ENCODE data around the gene MASP1. TPM values are rescaled to one million over a fixed set of nuclear protein-coding genes. Genes with fewer than 3 reads are reported as not detected.

MASP1 gene
- total RNA-seq, 2 donors from 2014 or later = 13.9 to 21.1 TPM

- DNase-seq (ENCODE audit: low spot score) = no peak
- intact Hi-C loops (cut with DNase I) = loop anchor here in 1 of 2 donors (5.0 kb wide), 1 partner anchor 1047 kb away; no protein-coding TSS in a partner anchor
Measured at GRCh38 chr3:187274315-187274976, 17.1 kb downstream of the MASP1 start.

DNA sequence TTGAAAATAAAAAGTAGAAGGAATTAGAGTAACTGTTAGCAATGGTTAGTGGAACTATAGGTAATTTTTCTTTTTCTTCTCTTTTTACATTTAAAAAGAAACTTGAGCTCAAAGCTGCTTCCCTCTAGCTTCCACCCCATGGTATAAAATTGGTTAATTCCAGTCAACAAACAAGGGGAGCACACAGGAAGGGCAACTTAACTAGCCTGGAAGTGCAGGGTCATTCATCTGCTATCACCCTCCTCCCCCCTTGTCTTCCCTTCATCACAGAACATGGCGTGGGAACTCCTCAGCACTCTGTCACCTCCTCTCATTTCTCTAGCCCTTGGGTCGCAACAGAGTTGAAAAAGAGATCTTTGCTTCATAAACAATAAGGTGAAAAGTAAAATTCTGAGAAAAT, 20.0 kb downstream of the MASP1 start:
- no peak for DNase-seq (ENCODE audit: low spot score)
- intact Hi-C loops (cut with DNase I) = loop anchor here (2.0 to 5.0 kb wide), 2 partner anchors 63 to 1044 kb away; no protein-coding TSS in a partner anchor

GRCh38 chr3:187269486-187269885, 22.1 kb downstream of the MASP1 start:
- DNase-seq (ENCODE audit: low spot score) = no peak
- intact Hi-C loops (cut with DNase I) = loop anchor here in 1 of 2 donors (10.0 kb wide), 1 partner anchor 985 kb away; no protein-coding TSS in a partner anchor

DNA sequence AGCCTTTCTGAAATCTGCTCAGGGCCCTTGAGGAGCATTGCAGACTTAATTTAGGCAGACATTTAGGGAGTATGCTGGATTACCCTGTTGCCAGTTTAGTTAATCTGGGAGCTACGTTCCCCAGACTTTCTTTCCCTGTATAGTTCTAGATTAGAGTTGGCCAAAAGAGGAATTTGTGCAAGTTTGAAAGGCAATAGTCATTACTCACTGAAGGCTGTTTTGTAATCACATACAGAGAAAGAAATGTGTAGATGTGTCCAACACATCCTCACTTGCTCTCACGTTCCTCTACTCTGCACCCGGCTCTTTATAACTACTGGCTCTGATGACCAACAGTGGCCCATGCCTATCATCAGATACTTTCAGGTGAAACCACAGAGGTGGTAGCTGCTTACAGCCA, 24.2 kb downstream of the MASP1 start:
- intact Hi-C loops (cut with DNase I) = loop anchor here in 1 of 2 donors (10.0 kb wide), 1 partner anchor 983 kb away; no protein-coding TSS in a partner anchor

GRCh38 chr3:187266691-187267090, 24.8 kb downstream of the MASP1 start:
- DNase-seq (ENCODE audit: low spot score) = no peak
- intact Hi-C loops (cut with DNase I) = loop anchor here in 1 of 2 donors (10.0 kb wide), 1 partner anchor 982 kb away; no protein-coding TSS in a partner anchor

More for the DNA sequence above, 24.2 kb downstream of the MASP1 start:
- no peak for DNase-seq (ENCODE audit: low spot score)

DNA sequence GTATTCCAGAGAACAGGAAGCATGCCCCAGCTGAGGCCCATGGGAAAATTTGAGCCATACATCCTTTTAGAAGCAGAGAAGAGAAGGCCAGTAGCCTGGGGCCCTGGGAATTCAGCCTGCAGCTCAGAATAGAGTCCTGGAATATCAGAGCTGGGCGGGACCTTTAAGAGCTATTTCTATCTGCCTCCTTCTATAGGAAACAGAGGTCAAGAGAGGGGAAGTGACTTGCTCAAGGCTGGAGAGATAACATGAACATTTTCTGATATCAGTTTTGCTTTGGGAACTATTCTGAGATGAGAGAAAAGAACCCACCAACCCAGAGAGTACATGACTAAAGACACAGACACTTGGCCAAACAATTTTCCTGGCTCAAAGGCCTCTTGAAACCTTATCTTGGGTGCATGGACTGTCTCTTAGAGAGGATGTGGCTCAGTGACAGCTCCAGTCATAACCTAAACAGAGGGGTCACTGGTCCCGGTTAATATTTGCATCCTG, 26.0 kb downstream of the MASP1 start:
- intact Hi-C loops (cut with DNase I) = loop anchor here in 1 of 2 donors (10.0 kb wide), 1 partner anchor 981 kb away; no protein-coding TSS in a partner anchor
- DNase-seq (ENCODE audit: low spot score) = no peak

DNA sequence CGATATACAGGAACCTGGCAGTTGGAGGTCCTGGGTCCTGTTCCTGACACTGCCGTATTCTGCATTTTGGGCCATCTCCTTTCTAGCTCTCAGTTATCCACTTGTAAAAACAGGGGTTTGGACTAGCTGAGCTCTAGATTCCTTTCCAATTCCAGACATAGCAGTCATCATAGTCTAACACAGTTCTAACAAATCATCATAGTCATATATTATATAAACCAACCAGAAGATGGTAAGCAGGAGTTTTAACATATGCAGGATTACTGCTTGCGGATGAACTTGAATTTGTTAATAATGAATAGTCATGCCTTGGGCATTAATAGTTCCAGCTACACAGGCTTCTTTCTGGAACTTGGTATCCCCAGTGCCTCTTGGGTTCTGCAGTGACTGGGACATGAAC, 26.6 kb downstream of the MASP1 start:
- no peak for DNase-seq (ENCODE audit: low spot score)
- intact Hi-C loops (cut with DNase I) = loop anchor here in 1 of 2 donors (10.0 kb wide), 1 partner anchor 980 kb away; no protein-coding TSS in a partner anchor

- no peak for DNase-seq (ENCODE audit: low spot score)
- intact Hi-C loops (cut with DNase I) = loop anchor here in 1 of 2 donors (10.0 kb wide), 1 partner anchor 979 kb away; no protein-coding TSS in a partner anchor
Measured at GRCh38 chr3:187264021-187264420, 27.5 kb downstream of the MASP1 start.

GRCh38 chr3:187263270-187263669, 28.3 kb downstream of the MASP1 start:
- intact Hi-C loops (cut with DNase I) = loop anchor here in 1 of 2 donors (10.0 kb wide), 1 partner anchor 978 kb away; no protein-coding TSS in a partner anchor
- no peak for DNase-seq (ENCODE audit: low spot score)

- no peak for DNase-seq (ENCODE audit: low spot score)
- intact Hi-C loops (cut with DNase I) = loop anchor here in 1 of 2 donors (10.0 kb wide), 1 partner anchor 978 kb away; no protein-coding TSS in a partner anchor
Measured at GRCh38 chr3:187262360-187262759, 29.2 kb downstream of the MASP1 start.

- DNase-seq (ENCODE audit: low spot score) = no peak
- intact Hi-C loops (cut with DNase I) = loop anchor here in 1 of 2 donors (10.0 kb wide), 1 partner anchor 977 kb away; no protein-coding TSS in a partner anchor
Measured at GRCh38 chr3:187261541-187261969, 30.0 kb downstream of the MASP1 start.

- no peak for DNase-seq (ENCODE audit: low spot score)
- intact Hi-C loops (cut with DNase I) = no loop called here
Measured at GRCh38 chr3:187259171-187259570, 32.4 kb downstream of the MASP1 start.

- intact Hi-C loops (cut with DNase I) = no loop called here
- DNase-seq (ENCODE audit: low spot score) = no peak
Measured at GRCh38 chr3:187257992-187258692, 33.4 kb downstream of the MASP1 start.

- DNase-seq (ENCODE audit: low spot score) = no peak
Measured at GRCh38 chr3:187257471-187257870, 34.1 kb downstream of the MASP1 start.

DNA sequence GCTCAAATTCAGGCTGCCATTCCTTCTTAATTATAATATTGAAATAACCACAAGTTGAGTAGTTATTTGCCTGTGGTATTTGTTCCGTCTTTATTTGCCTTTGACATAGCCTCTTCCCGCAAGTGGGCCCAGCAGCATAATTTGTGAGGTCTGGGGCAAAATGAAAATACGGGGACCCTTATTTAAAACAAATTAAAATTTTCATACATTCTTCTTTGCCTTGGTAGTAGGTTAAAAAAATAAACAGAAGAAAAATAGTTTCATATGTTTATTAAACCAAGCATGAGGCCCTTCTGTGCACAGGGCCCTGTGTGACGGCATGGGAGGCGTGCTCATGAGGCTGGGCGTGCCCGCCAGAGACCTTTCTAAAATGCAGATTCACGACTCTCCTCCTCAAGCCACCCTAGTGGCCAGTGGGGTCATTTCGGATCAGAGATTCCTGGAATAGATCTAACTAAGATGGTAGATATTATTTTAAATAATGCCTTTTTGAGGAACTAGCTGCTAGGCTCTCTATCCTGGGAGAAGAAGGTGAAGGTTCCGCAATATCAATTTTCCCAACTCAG, 35.4 kb downstream of the MASP1 start:
- intact Hi-C loops (cut with DNase I) = no loop called here
- no peak for DNase-seq (ENCODE audit: low spot score)

More at GRCh38 chr3:187257471-187257870, 34.1 kb downstream of the MASP1 start:
- intact Hi-C loops (cut with DNase I) = no loop called here

DNA sequence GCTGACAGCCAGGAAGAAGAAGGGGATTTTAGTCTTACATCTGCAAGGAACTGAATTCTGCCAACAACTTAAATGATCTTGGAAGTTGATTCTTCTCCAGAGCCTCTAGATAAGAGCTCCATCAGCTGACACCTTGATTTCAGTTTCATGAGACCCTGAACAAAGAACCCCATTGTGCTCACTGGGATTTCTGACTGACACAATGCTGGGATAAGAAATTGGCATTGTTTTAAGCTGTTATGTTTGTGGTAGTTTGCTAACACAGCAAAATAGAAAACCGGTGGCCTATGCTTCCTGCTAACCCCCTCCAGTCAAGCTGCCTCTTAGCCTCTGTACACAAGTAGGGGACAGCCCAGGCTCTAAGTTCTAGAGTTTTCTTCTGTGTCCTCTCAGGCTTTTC, 36.2 kb downstream of the MASP1 start:
- intact Hi-C loops (cut with DNase I) = no loop called here
- no peak for DNase-seq (ENCODE audit: low spot score)

- DNase-seq (ENCODE audit: low spot score) = no peak
- intact Hi-C loops (cut with DNase I) = loop anchor here in 1 of 2 donors (2.0 to 5.0 kb wide), 2 partner anchors 52 to 885 kb away; no protein-coding TSS in a partner anchor
Measured at GRCh38 chr3:187252311-187252710, 39.2 kb downstream of the MASP1 start.

GRCh38 chr3:187251599-187251998, 39.9 kb downstream of the MASP1 start:
- intact Hi-C loops (cut with DNase I) = loop anchor here in 1 of 2 donors (5.0 kb wide), 1 partner anchor 884 kb away; no protein-coding TSS in a partner anchor
- no peak for DNase-seq (ENCODE audit: low spot score)

- intact Hi-C loops (cut with DNase I) = no loop called here
- DNase-seq (ENCODE audit: low spot score) = no peak
Measured at GRCh38 chr3:187247398-187247797, 44.1 kb downstream of the MASP1 start.

Data from posterior vena cava (tissue), 2 donors.